ENCODE measurements around the gene ONECUT2.

Gene ONECUT2

DNA sequence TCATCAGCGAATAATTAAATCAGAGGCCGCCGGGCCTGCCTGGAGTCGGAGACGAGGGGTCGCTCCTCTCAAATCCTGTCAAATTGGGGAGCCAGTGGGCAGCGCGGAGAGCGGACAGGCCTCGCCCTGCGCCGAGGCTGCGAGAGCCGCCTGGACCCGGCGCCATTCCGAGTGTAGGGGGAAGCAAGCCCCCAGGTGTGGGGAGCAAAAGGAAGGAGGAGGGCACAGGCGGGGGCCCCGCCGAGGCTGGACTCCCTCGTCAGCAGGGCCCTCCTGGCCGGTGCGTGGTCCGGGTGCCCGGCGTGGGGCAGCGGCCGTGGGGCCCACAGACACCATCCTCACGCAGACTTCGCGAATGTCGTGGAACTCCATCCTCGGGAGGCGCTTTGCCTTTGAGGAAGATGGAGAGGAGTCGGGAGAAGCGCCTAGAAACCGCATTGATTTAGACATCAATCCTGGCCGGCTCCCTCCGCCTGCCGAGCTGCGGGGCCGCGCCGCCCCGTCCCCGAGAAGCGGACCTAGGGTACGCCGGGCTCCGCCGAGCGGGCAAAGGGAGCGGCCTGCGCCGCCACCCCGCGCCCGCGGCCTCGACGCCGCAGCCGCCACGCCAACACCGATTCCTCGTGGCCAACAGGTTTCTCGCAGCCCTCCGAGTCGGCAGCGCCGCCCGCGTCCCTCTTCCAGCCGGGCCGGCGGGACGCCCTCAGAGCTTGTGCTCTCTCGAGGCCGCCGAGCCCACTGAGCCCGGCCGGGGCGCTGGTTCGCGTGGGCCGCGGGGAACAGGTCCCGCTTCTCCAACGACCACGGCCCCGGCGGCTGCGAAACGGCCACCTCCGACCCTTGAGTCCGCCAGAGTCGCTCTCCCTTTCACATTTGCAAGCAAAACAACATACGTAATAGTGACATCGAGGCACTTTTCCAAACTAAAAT lies 6.7 kb upstream of the ONECUT2 start:
- H3K27ac Mint-ChIP-seq = no peak overlapping the region

DNA sequence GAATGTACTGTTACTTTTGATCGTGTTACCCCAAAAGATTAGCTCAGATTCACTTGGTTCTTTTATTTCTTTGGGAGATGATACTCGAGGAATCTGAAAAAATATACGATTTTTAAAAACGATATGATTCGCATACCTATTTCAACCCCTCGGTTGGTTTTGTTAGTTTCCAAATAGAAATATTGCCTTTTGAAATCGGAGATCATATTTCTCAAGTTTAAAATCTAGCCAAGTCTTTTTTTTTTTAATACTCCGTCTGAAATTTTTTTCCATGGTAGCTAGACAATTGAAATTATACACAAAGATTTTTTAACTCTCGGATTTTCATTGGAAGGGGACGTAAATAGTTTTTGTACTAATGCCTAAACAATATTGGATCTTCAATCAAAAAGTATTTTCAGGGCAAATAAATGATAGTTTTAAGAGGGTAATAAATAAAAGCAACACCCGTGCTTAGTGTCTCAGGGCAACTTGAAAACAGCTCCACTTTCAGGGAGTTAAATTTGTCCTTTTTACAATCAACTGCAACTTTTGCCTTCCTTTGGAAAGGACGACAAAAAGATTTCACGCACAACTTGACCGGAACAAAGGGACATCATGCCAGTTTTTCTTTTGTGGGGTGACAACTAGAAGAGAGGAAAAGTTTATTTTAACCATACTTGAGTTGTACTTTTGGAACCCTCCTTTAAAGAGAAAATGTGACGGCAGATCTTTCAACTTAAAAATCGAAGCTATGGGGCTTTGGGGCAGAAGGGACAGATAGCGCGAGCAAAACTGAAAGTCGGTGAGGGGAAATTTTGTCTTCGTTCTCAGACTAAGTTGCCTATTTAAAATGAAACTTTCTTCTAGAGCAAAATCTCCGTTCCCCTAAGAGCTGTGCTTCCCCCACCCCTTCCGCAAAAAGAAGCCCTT lies 5.8 kb upstream of the ONECUT2 start:
- ATAC-seq = no peak
- Mint-ChIP-seq H3K36me3 (no peaks in the 10 kb centered on the region), H3K27ac (no peak overlapping the region), H3K4me3 (no peak overlapping the region), H3K4me1 (peaks cover 7% of the 10 kb centered on the region), H3K9me3 (no peaks in the 10 kb centered on the region), H3K27me3 (peaks cover 51% of the 10 kb centered on the region)

More for the DNA sequence above, 6.7 kb upstream of the ONECUT2 start:
- Mint-ChIP-seq H3K4me1 (no peaks in the 10 kb centered on the region), H3K4me3 (no peak overlapping the region), H3K27me3 (peaks cover 41% of the 10 kb centered on the region), H3K9me3 (no peaks in the 10 kb centered on the region), H3K36me3 (no peaks in the 10 kb centered on the region)
- no peak for ATAC-seq

DNA sequence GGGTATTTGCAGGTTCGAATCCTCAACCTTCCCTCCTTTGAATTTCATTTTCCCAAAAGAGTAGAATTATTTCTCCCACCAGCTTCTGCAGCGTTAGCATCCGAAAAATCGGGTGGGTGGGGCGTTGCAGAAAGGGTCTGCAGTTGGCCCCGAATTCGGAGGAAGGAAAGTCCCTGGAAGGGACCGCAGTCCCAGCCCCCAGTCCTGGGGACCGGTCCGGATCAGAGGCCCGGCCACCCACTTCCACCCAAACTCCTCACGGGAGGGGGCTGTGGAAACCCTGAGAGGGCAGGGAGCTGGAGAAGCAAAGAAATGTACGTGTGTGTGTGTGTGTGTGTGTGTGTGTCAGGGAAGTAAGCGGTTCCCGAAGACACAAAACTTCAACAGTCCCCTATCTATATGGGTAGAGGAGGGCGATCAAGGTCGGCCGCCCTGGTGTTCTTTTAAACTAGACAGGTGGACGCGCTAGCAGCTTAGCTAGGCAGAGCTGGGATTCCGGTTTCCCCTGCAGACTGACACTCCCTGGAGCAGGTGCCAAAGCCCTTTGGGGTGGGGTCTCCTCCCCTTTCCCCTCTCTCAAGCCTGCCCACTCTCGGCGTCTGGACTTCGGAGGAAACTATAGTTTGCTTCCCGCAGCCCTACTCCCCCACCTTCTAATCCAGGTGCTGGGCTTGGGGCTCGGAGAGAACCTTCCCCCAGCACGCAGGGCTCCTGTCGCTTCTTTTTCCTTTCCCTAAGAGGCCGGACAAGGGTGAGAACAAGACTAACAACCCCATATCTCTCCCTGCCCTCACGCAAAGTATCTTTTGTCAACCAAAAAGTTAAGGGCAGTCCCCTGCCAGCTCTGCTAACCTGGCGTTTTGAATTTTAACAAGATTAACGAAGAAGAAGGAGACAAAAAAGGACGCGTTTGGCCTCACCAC lies 4.8 kb upstream of the ONECUT2 start:
- Mint-ChIP-seq H3K9me3 (no peaks in the 10 kb centered on the region), H3K36me3 (no peaks in the 10 kb centered on the region), H3K27me3 (peaks cover 55% of the 10 kb centered on the region), H3K4me1 (peaks cover 9% of the 10 kb centered on the region), H3K27ac (no peak overlapping the region), H3K4me3 (no peak overlapping the region)
- ATAC-seq = no peak

DNA sequence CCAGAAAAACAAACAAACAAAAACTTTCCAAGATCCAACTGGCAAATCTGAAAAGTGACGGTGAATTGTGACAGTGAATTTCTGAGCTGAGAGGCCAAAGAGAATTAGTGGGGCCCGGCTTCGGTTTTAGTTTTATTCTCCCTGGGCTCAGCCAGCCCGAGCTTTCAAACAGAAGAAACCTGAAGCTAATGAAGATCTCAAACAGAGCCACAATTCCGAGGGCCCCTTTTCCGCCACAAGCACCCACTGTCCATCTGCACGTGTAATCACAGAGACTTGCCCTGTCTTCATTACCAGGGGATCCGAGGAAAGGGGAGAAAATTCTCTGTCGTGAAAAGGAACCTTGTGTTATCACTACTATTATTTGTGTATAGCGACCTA lies 4.2 kb upstream of the ONECUT2 start:
- Mint-ChIP-seq H3K27me3 (peaks cover 60% of the 10 kb centered on the region), H3K4me3 (no peak overlapping the region), H3K4me1 (peaks cover 9% of the 10 kb centered on the region), H3K9me3 (no peaks in the 10 kb centered on the region), H3K27ac (no peak overlapping the region), H3K36me3 (no peaks in the 10 kb centered on the region)
- ATAC-seq = no peak

DNA sequence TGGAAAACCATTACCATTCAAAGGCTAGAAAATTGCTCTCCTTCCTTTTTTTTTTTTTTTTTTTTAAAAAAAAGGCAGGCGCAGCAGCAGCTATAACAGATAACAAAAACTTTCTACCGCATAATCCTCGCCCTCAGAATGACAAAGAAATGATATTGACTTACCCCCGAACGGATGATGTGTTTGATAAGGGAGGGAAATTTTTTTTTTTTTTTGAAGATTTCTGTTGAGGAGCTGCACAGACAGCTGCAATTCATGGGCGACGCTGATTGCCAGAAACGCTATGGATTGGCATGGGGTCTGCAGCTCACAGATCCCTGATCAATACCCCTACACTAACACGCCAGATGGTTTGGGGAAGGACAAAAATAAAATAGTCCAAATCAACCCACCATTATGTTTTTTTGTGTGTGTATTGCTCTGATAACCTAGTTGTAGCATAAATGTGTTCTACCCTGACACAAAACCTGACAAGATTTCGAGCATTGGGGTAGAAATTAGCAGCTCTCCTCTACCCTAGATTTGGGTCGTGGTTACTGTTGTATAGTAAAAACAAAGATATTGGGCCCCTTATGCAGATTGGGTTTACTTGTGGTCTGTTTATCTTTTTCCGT lies 3.6 kb upstream of the ONECUT2 start:
- H3K9me3 Mint-ChIP-seq = no peaks in the 10 kb centered on the region
- peaks cover 65% of the 10 kb centered on the region for H3K27me3 Mint-ChIP-seq
- no peak overlapping the region for H3K4me3 Mint-ChIP-seq
- no peak for ATAC-seq
- H3K36me3 Mint-ChIP-seq = no peaks in the 10 kb centered on the region
- H3K27ac Mint-ChIP-seq = no peak overlapping the region
- H3K4me1 Mint-ChIP-seq = peaks cover 10% of the 10 kb centered on the region

DNA sequence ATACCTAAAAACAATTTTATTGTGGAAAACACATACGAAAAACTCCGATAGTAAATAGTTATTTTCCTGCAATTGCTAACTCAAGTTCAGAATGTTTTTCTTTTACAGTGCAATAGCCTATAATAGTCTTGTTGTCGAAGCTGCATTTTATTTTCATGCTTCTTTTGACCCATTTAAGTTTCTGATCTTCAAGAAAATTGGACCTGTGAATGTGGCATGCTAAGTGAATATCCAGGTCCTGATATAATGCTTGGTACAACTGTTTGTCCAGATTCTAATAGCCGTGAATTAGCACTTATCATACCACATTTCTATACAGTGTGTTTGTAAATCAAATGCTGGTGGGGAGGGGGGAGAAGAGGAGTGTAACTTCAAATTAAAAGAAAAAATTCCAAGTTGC lies 3.0 kb upstream of the ONECUT2 start:
- Mint-ChIP-seq H3K27me3 (peaks cover 71% of the 10 kb centered on the region), H3K36me3 (peaks cover 5% of the 10 kb centered on the region), H3K27ac (no peak overlapping the region), H3K4me3 (no peak overlapping the region), H3K9me3 (peaks cover 4% of the 10 kb centered on the region), H3K4me1 (peaks cover 15% of the 10 kb centered on the region)
- ATAC-seq = no peak

DNA sequence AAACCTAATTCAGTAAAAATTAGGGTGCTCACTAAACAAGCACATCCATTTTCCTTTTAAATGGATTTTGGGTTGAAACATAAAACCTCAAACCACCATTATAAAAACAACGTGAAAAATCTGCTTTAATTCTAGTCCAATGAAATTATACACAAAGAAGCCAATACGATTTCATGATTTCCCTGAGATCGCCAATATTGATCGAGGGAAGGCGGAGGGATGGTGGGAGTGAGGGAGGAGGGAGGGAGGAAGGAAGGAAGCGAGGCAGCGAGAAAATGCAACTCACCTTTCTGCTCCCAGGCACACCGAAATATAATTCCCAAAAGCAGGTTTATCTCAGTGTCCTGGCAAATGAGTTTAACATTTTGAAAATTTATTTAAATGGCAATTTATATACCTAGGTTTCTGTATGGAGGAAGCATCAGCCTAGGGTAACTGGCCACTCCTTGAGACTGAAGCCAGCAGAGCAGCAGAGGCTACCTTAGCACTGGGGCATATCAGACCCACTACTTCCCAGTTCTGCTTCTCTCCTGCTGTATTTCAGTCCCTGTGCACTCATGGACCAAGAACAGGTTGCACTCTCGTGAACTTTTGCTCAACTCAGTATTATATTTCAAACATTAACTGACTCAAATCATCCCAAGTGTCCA lies 2.3 kb upstream of the ONECUT2 start:
- Mint-ChIP-seq H3K4me1 (peaks cover 23% of the 10 kb centered on the region), H3K9me3 (peaks cover 5% of the 10 kb centered on the region), H3K36me3 (peaks cover 10% of the 10 kb centered on the region), H3K27me3 (peaks cover 78% of the 10 kb centered on the region), H3K27ac (no peak overlapping the region), H3K4me3 (no peak overlapping the region)
- ATAC-seq = no peak

DNA sequence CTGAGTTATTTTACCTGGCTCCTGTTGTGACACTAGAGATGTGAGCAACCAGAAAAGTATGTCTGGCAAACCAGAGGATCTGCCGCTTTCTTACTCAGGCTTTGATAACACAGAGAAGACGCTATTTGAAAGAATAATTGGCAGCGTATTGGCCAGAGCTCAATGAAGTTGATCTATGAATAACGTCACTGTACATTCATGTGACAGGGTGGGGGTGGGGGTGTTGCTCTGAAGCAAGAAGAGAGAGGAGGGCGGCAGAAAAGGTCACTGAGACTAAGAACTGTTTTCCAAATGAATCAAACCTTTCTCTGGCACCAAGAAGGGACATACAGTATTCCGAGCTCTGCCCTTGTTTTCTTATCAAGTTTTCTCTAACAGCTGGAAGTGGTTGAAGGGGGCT lies 1.7 kb upstream of the ONECUT2 start:
- no peak overlapping the region for H3K27ac Mint-ChIP-seq
- no peak for ATAC-seq
- H3K27me3 Mint-ChIP-seq = peaks cover 84% of the 10 kb centered on the region
- H3K9me3 Mint-ChIP-seq = peaks cover 5% of the 10 kb centered on the region
- H3K36me3 Mint-ChIP-seq = peaks cover 10% of the 10 kb centered on the region
- no peak overlapping the region for H3K4me3 Mint-ChIP-seq
- peaks cover 27% of the 10 kb centered on the region for H3K4me1 Mint-ChIP-seq

DNA sequence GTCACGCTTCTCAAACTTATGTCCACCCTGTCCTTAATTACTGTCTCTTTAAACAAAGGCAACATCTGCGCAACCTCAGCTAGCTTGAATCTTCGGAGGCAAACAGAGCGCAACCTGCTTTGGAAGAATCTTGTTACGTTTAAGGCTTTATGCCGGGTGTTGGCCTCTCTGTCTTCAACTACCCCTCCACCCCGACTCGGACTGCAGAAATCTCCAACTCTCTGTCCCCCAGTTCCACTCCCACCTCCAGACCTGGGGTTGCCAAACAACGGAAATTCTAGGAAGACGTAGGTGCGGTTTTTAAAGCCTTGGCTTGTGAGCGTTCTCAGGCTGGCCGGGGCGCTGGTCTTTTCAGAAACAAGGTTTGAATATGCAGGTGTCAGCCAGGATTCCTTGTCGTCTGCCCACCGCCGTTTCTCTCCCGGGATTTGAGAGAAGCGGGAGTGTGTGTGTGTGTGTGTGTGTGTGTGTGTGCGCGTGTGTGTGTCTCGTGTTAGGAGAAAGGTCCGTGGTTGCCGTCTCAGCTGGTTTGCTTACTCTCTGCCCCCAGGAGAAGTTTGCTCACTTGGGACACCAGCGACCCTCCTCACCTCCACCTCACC lies 1.1 kb upstream of the ONECUT2 start:
- ATAC-seq = no peak
- no peak overlapping the region for H3K4me3 Mint-ChIP-seq
- peaks cover 10% of the 10 kb centered on the region for H3K36me3 Mint-ChIP-seq
- H3K27me3 Mint-ChIP-seq = peaks cover 90% of the 10 kb centered on the region
- H3K4me1 Mint-ChIP-seq = peaks cover 27% of the 10 kb centered on the region
- H3K9me3 Mint-ChIP-seq = peaks cover 5% of the 10 kb centered on the region
- H3K27ac Mint-ChIP-seq = no peak overlapping the region

DNA sequence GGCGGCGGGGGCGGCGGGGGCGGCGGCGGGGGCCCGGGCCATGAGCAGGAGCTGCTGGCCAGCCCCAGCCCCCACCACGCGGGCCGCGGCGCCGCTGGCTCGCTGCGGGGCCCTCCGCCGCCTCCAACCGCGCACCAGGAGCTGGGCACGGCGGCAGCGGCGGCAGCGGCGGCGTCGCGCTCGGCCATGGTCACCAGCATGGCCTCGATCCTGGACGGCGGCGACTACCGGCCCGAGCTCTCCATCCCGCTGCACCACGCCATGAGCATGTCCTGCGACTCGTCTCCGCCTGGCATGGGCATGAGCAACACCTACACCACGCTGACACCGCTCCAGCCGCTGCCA lies 644 bp downstream of the ONECUT2 start:
- H3K4me1 Mint-ChIP-seq = peaks cover 27% of the 10 kb centered on the region

DNA sequence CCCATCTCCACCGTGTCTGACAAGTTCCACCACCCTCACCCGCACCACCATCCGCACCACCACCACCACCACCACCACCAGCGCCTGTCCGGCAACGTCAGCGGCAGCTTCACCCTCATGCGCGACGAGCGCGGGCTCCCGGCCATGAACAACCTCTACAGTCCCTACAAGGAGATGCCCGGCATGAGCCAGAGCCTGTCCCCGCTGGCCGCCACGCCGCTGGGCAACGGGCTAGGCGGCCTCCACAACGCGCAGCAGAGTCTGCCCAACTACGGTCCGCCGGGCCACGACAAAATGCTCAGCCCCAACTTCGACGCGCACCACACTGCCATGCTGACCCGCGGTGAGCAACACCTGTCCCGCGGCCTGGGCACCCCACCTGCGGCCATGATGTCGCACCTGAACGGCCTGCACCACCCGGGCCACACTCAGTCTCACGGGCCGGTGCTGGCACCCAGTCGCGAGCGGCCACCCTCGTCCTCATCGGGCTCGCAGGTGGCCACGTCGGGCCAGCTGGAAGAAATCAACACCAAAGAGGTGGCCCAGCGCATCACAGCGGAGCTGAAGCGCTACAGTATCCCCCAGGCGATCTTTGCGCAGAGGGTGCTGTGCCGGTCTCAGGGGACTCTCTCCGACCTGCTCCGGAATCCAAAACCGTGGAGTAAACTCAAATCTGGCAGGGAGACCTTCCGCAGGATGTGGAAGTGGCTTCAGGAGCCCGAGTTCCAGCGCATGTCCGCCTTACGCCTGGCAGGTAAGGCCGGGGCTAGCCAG lies 1.2 kb downstream of the ONECUT2 start:
- Mint-ChIP-seq H3K9me3 (peaks cover 5% of the 10 kb centered on the region), H3K27me3 (peaks cover 87% of the 10 kb centered on the region), H3K4me3 (peak overlapping the region; percentile 62), H3K27ac (peak overlapping the region; percentile 29), H3K4me1 (peaks cover 31% of the 10 kb centered on the region), H3K36me3 (peaks cover 10% of the 10 kb centered on the region)
- ATAC-seq = no peak

More for the DNA sequence above, 644 bp downstream of the ONECUT2 start:
- no peak for ATAC-seq
- peak overlapping the region; percentile 62 for H3K4me3 Mint-ChIP-seq
- no peak overlapping the region for H3K27ac Mint-ChIP-seq
- peaks cover 88% of the 10 kb centered on the region for H3K27me3 Mint-ChIP-seq
- H3K9me3 Mint-ChIP-seq = peaks cover 5% of the 10 kb centered on the region
- peaks cover 10% of the 10 kb centered on the region for H3K36me3 Mint-ChIP-seq

DNA sequence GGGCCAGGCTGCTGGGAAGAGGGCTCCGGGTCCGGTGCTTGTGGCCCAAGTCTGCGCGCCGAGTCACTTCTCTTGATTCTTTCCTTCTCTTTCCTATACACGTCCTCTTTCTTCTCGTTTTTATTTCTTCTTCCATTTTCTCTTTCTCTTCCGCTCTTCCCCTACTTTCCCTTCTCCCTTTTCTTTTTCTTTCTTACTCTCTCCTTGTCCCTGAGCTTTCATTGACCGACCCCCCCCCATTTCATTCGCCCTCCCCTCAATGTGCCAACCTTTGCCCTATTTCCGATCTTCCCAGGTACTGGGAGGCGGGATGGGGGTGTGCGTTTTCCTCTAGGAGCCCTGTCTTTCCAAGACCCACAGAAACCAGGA lies 1.8 kb downstream of the ONECUT2 start:
- peak overlapping the region; percentile 19 for H3K4me3 Mint-ChIP-seq
- H3K4me1 Mint-ChIP-seq = peaks cover 35% of the 10 kb centered on the region
- H3K9me3 Mint-ChIP-seq = peaks cover 5% of the 10 kb centered on the region
- ATAC-seq = no peak
- H3K27ac Mint-ChIP-seq = peak overlapping the region; percentile 29
- H3K36me3 Mint-ChIP-seq = peaks cover 10% of the 10 kb centered on the region
- peaks cover 87% of the 10 kb centered on the region for H3K27me3 Mint-ChIP-seq

DNA sequence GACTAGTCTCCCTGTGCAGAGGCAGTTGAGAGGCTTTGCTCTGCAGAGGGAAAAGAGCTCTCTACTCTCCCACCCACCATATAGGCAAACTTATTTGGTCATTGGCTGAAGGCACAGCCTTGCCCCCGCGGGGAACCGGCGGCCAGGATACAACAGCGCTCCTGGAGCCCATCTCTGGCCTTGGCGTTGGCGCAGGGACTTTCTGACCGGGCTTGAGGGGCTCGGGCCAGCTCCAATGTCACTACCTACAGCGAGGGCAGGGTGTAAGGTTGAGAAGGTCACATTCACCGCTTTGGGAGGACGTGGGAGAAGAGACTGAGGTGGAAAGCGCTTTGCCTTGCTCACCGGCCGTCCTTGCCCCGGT lies 2.2 kb downstream of the ONECUT2 start:
- Mint-ChIP-seq H3K27me3 (peaks cover 87% of the 10 kb centered on the region), H3K4me1 (peaks cover 35% of the 10 kb centered on the region), H3K4me3 (peak overlapping the region; percentile 19), H3K9me3 (peaks cover 5% of the 10 kb centered on the region), H3K36me3 (peaks cover 10% of the 10 kb centered on the region), H3K27ac (peak overlapping the region; percentile 29)
- no peak for ATAC-seq

Data from stimulated activated memory B cell treated with anti-CD40 and anti-IgM and Interleukin-4, amounts not matched to agents 10 μg/mL and 1 μg/mL and 100 μg/mL, for 72 hours (primary cell).